ENCODE measurements around the gene GDI1.

The GDI1 gene

DNA sequence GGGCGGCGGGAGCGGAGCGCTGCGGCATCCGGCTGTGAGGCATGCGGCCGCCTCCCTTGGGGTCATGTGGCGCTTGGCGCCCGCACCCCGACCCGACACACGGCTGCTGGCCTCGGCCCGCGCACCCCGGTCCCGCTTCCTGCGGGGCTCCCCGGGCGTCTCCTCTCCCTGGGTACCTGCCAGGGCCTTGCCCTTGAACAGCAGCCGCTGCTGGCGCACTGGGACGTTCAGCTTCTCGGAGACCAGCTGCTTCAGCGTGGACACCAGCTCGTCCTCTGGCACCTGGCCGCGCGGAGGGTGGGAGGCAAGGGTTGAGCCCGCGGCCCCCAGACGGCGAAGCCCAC is 49.1 kb downstream of the GDI1 start:
- no peak for TF ChIP-seq TOX (CRISPR knock-in tag; IDR thresholded peaks at IDR 0.05; ENCODE audit: borderline replicate concordance)
- TF ChIP-seq ZC3H10 (CRISPR knock-in tag; IDR thresholded peaks at IDR 0.05) = no peak
- no peak for TF ChIP-seq SNAI2 (CRISPR knock-in tag; IDR thresholded peaks at IDR 0.05)
- no peak for TF ChIP-seq ZNF565 (CRISPR knock-in tag; conservative IDR thresholded peaks at IDR 0.05; ENCODE audit: low read depth)
- no peak for TF ChIP-seq OSR1 (CRISPR knock-in tag; IDR thresholded peaks at IDR 0.05)
- TF ChIP-seq, protein P1, sequence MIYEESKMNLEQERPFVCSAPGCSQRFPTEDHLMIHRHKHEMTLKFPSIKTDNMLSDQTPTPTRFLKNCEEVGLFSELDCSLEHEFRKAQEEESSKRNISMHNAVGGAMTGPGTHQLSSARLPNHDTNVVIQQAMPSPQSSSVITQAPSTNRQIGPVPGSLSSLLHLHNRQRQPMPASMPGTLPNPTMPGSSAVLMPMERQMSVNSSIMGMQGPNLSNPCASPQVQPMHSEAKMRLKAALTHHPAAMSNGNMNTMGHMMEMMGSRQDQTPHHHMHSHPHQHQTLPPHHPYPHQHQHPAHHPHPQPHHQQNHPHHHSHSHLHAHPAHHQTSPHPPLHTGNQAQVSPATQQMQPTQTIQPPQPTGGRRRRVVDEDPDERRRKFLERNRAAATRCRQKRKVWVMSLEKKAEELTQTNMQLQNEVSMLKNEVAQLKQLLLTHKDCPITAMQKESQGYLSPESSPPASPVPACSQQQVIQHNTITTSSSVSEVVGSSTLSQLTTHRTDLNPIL (CRISPR knock-in tag; IDR thresholded peaks at IDR 0.05; ENCODE audit: low read depth) = no peak
- TF ChIP-seq, protein P2, sequence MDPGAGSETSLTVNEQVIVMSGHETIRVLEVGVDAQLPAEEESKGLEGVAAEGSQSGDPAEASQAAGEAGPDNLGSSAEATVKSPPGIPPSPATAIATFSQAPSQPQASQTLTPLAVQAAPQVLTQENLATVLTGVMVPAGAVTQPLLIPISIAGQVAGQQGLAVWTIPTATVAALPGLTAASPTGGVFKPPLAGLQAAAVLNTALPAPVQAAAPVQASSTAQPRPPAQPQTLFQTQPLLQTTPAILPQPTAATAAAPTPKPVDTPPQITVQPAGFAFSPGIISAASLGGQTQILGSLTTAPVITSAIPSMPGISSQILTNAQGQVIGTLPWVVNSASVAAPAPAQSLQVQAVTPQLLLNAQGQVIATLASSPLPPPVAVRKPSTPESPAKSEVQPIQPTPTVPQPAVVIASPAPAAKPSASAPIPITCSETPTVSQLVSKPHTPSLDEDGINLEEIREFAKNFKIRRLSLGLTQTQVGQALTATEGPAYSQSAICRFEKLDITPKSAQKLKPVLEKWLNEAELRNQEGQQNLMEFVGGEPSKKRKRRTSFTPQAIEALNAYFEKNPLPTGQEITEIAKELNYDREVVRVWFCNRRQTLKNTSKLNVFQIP (CRISPR knock-in tag; IDR thresholded peaks at IDR 0.05; ENCODE audit: borderline replicate concordance, low read depth) = no peak
- no peak for TF ChIP-seq BACH2 (CRISPR knock-in tag; IDR thresholded peaks at IDR 0.05; ENCODE audit: borderline replicate concordance)
- no peak for ATAC-seq

DNA sequence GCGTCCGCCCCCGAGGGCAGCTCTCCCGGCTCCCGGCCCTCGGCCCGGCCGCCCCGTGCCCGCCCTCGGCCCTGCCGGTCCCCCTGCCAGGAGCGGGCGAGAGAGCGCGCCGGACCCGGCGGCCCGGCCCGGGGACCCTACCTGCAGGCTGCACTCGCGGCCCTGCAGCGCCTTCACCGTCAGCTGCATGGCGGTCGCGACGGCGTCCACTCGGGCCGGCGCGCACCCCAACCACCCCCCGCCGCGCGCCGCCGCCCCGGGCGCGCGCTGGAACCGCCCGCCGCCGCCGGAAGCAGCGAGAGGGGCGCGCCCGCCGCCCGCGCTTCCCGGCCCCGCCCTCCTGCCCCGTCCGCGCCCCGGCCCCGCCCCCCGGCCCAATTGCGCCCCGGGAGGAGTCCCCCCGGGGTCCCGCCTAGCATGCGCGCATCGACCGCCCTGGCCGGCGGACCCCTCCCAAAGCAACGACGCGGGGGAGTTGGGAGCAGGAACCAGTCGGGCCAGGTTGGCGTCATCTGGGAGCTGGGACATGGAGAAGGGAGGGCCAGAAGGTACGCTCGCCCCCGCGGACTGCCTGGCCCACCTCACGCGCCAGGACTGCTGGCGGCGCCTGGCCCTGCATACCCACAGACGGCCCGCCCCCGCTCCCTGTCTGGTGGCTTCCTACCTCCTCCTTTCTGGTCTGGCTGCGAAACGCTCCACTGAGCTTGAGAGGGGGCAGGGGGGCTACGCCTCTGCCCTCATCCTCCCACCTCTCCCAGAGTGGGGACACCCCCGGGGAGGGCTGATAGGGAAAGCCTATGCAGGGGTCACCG is 49.6 kb downstream of the GDI1 start, which contains the start of gene UBL4A:
Gene UBL4A (minus strand): TSS at position 220 of the 812 bp plus-strand sequence. CDS start 31 bp downstream, at position 189.
- TF ChIP-seq CSDC2 (CRISPR knock-in tag; IDR thresholded peaks at IDR 0.05) (no peak), ZNF565 (CRISPR knock-in tag; conservative IDR thresholded peaks at IDR 0.05; ENCODE audit: low read depth) (no peak), ZNF8 (CRISPR knock-in tag; IDR thresholded peaks at IDR 0.05) (no peak), ESRRG (CRISPR knock-in tag; IDR thresholded peaks at IDR 0.05) (no peak), ARNTL (CRISPR knock-in tag; IDR thresholded peaks at IDR 0.05; ENCODE audit: borderline replicate concordance, low read depth) (no peak), GLIS3 (CRISPR knock-in tag; IDR thresholded peaks at IDR 0.05) (no peak), TCF4 (CRISPR knock-in tag; IDR thresholded peaks at IDR 0.05; ENCODE audit: borderline replicate concordance) (no peak), ISL1 (CRISPR knock-in tag; IDR thresholded peaks at IDR 0.05) (no peak), RARB (CRISPR knock-in tag; IDR thresholded peaks at IDR 0.05) (no peak), SNAI2 (CRISPR knock-in tag; IDR thresholded peaks at IDR 0.05) (no peak), TOX (CRISPR knock-in tag; IDR thresholded peaks at IDR 0.05; ENCODE audit: borderline replicate concordance) (no peak), ZC3H10 (CRISPR knock-in tag; IDR thresholded peaks at IDR 0.05) (no peak), ZFP3 (CRISPR knock-in tag; IDR thresholded peaks at IDR 0.05) (no peak)
- TF ChIP-seq, protein P2 (CRISPR knock-in tag; IDR thresholded peaks at IDR 0.05; ENCODE audit: borderline replicate concordance, low read depth) = no peak
- TF ChIP-seq, protein P1 (CRISPR knock-in tag; IDR thresholded peaks at IDR 0.05; ENCODE audit: low read depth) = no peak
- TF ChIP-seq, protein P3, sequence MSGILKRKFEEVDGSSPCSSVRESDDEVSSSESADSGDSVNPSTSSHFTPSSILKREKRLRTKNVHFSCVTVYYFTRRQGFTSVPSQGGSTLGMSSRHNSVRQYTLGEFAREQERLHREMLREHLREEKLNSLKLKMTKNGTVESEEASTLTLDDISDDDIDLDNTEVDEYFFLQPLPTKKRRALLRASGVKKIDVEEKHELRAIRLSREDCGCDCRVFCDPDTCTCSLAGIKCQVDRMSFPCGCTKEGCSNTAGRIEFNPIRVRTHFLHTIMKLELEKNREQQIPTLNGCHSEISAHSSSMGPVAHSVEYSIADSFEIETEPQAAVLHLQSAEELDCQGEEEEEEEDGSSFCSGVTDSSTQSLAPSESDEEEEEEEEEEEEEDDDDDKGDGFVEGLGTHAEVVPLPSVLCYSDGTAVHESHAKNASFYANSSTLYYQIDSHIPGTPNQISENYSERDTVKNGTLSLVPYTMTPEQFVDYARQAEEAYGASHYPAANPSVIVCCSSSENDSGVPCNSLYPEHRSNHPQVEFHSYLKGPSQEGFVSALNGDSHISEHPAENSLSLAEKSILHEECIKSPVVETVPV (CRISPR knock-in tag; IDR thresholded peaks at IDR 0.05) = no peak
- peak; percentile 26 for ATAC-seq

DNA sequence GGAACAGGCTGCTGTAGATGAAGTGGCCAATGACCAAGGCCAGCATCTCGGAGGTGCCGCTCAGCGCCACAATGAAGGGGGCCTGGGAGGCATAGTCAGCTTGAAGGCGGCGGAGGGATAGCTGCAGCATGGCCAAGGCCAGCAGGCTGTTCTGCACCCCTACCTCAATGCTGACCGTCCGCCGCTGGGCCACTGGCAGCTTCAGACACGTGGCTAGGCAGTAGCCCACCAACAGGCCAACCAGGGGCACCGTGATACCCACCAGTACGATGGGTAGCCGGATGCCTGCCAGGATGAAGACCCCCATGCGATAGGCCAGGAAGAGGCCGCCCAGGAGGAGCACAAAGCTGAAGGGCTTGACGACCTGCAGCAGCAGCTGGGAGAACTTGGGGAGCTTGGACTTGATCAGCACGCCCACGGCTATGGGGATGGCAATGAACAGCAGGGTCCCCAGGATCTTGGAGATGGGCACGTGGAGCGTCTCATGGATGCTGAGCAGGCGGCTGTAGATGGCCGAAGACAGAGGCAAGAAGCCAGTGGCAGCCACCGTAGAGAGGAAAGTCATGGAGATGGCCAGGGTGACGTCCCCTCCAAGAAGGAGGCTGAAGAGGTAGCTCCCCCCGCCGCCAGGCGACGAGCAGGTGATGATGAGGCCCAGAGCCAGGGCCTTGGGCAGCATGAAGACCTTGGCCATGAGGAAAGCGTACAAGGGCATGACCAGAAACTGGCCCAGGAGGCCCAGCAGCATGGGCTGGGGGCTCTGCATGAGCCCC is 50.8 kb downstream of the GDI1 start:
- no peak for ATAC-seq
- no peak for TF ChIP-seq ZNF8 (CRISPR knock-in tag; IDR thresholded peaks at IDR 0.05)
- no peak for TF ChIP-seq CSDC2 (CRISPR knock-in tag; IDR thresholded peaks at IDR 0.05)
- no peak for TF ChIP-seq ZC3H10 (CRISPR knock-in tag; IDR thresholded peaks at IDR 0.05)
- no peak for TF ChIP-seq OSR1 (CRISPR knock-in tag; IDR thresholded peaks at IDR 0.05)
- TF ChIP-seq, protein P3 (CRISPR knock-in tag; IDR thresholded peaks at IDR 0.05) = no peak

All from SK-N-SH treated with all-trans-retinoic acid at 6 μM for 48 hours (cell line).